ENCODE results near the gene ZBTB25.

ZBTB25 gene

DNA sequence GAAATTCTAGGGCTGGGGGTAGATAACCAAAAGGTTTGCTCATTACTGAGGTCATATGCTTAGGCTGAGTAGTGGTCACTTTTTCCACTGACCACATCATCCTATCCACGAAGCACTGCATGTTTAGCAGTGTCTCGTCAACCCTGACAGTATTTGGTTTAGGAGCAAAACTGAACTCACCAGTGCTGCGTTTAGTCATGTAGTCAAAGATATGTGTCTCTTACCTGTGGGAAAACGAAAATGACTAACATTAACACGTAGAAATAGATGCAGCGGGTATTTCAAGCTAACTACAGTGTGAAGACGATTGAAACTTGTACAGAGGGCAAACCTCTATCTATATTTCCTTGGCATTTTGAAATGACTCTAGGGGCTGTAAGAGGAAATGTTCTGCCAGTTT lies 80.9 kb downstream of the ZBTB25 start:
- H3K27ac ChIP-seq (ENCODE audit: low read depth, low read length), result no peak overlapping the region
- H3K4me3 ChIP-seq (ENCODE audit: insufficient read depth, low read length, poor library complexity, severe bottlenecking), result no peak overlapping the region
- H3K9ac ChIP-seq (ENCODE audit: low read length), result no peak overlapping the region
- no peaks in the 10 kb centered on the region for H3K9me3 ChIP-seq (ENCODE audit: insufficient read depth, low read length)
- peaks cover 40% of the 10 kb centered on the region; the same call in 1 of the 2 replicates for H3K36me3 ChIP-seq (ENCODE audit: low read length)
- H3K4me2 ChIP-seq (ENCODE audit: low read depth, low read length, poor library complexity, severe bottlenecking), result no peak overlapping the region
- no peaks in the 10 kb centered on the region for H3K79me2 ChIP-seq (ENCODE audit: insufficient read depth, low read length)
- TF ChIP-seq, protein P1, sequence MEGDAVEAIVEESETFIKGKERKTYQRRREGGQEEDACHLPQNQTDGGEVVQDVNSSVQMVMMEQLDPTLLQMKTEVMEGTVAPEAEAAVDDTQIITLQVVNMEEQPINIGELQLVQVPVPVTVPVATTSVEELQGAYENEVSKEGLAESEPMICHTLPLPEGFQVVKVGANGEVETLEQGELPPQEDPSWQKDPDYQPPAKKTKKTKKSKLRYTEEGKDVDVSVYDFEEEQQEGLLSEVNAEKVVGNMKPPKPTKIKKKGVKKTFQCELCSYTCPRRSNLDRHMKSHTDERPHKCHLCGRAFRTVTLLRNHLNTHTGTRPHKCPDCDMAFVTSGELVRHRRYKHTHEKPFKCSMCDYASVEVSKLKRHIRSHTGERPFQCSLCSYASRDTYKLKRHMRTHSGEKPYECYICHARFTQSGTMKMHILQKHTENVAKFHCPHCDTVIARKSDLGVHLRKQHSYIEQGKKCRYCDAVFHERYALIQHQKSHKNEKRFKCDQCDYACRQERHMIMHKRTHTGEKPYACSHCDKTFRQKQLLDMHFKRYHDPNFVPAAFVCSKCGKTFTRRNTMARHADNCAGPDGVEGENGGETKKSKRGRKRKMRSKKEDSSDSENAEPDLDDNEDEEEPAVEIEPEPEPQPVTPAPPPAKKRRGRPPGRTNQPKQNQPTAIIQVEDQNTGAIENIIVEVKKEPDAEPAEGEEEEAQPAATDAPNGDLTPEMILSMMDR (IDR thresholded peaks at IDR 0.05; ENCODE audit: insufficient read depth, low read length, poor library complexity, severe bottlenecking), result no peak
- TF ChIP-seq EZH2phosphoT487 (conservative IDR thresholded peaks at IDR 0.05; ENCODE audit: low read length), result no peak
- no peaks in the 10 kb centered on the region for H4K20me1 ChIP-seq (ENCODE audit: low read depth, low read length)
- H2AFZ ChIP-seq (ENCODE audit: low read depth, low read length, severe bottlenecking), result no peak overlapping the region
- H3K9me2 ChIP-seq (replicated peaks; ENCODE audit: insufficient read depth, low read length), result no peaks in the 10 kb centered on the region
- H3F3A ChIP-seq (ENCODE audit: insufficient read depth), result no peaks in the 10 kb centered on the region
- H3K27me3 ChIP-seq (ENCODE audit: low read length), result no peaks in the 10 kb centered on the region

- TF ChIP-seq, protein P1 (IDR thresholded peaks at IDR 0.05; ENCODE audit: insufficient read depth, low read length, poor library complexity, severe bottlenecking), result no peak
- no peak for TF ChIP-seq EZH2phosphoT487 (conservative IDR thresholded peaks at IDR 0.05; ENCODE audit: low read length)
- no peak overlapping the region for H3K9ac ChIP-seq (ENCODE audit: low read length)
These were observed 81.6 kb downstream of the ZBTB25 start for GRCh38 chr14:64422005-64422404.

DNA sequence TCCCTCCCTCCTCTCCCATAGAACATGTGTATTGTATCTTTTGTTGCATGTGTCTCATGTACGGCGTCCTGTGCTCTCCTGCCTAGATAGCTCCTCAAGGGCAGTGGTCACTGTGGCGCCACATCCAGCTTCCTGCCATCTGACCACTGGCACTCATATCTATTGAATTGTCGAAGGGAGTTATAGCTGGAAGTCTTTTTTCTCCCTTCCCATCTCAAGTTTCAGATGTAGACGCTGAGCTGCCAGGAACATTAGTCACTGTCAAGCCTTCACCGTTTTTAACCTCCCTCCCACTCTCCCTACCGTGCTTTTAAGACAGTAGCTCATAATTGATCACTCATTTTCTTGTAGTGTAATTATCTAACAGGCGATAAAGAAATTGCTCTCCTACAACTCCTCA lies 82.5 kb downstream of the ZBTB25 start:
- no peaks in the 10 kb centered on the region for H3K9me2 ChIP-seq (replicated peaks; ENCODE audit: insufficient read depth, low read length)
- no peaks in the 10 kb centered on the region for H3K9me3 ChIP-seq (ENCODE audit: insufficient read depth, low read length)
- peaks cover 37% of the 10 kb centered on the region; the same call in 1 of the 2 replicates for H3K36me3 ChIP-seq (ENCODE audit: low read length)
- no peak overlapping the region for H2AFZ ChIP-seq (ENCODE audit: low read depth, low read length, severe bottlenecking)
- H3K4me2 ChIP-seq (ENCODE audit: low read depth, low read length, poor library complexity, severe bottlenecking), result no peak overlapping the region
- H3F3A ChIP-seq (ENCODE audit: insufficient read depth), result no peaks in the 10 kb centered on the region
- H3K27ac ChIP-seq (ENCODE audit: low read depth, low read length), result no peak overlapping the region
- no peak overlapping the region for H3K9ac ChIP-seq (ENCODE audit: low read length)
- H4K20me1 ChIP-seq (ENCODE audit: low read depth, low read length), result no peaks in the 10 kb centered on the region
- H3K4me3 ChIP-seq (ENCODE audit: insufficient read depth, low read length, poor library complexity, severe bottlenecking), result no peak overlapping the region
- no peak for TF ChIP-seq EZH2phosphoT487 (conservative IDR thresholded peaks at IDR 0.05; ENCODE audit: low read length)
- TF ChIP-seq, protein P1 (IDR thresholded peaks at IDR 0.05; ENCODE audit: insufficient read depth, low read length, poor library complexity, severe bottlenecking), result no peak
- no peaks in the 10 kb centered on the region for H3K27me3 ChIP-seq (ENCODE audit: low read length)
- no peaks in the 10 kb centered on the region for H3K79me2 ChIP-seq (ENCODE audit: insufficient read depth, low read length)

More at GRCh38 chr14:64422005-64422404, 81.6 kb downstream of the ZBTB25 start:
- no peaks in the 10 kb centered on the region for H3K9me2 ChIP-seq (replicated peaks; ENCODE audit: insufficient read depth, low read length)
- peaks cover 32% of the 10 kb centered on the region; the same call in 1 of the 2 replicates for H3K36me3 ChIP-seq (ENCODE audit: low read length)
- H3K27me3 ChIP-seq (ENCODE audit: low read length), result no peaks in the 10 kb centered on the region
- H3K4me2 ChIP-seq (ENCODE audit: low read depth, low read length, poor library complexity, severe bottlenecking), result no peak overlapping the region
- no peak overlapping the region for H3K27ac ChIP-seq (ENCODE audit: low read depth, low read length)
- H3K9me3 ChIP-seq (ENCODE audit: insufficient read depth, low read length), result no peaks in the 10 kb centered on the region
- H3K79me2 ChIP-seq (ENCODE audit: insufficient read depth, low read length), result no peaks in the 10 kb centered on the region
- H2AFZ ChIP-seq (ENCODE audit: low read depth, low read length, severe bottlenecking), result no peak overlapping the region
- H3F3A ChIP-seq (ENCODE audit: insufficient read depth), result no peaks in the 10 kb centered on the region
- H3K4me3 ChIP-seq (ENCODE audit: insufficient read depth, low read length, poor library complexity, severe bottlenecking), result no peak overlapping the region
- H4K20me1 ChIP-seq (ENCODE audit: low read depth, low read length), result no peaks in the 10 kb centered on the region
